ENCODE measurements around the gene SLC16A9.

Gene SLC16A9

DNA sequence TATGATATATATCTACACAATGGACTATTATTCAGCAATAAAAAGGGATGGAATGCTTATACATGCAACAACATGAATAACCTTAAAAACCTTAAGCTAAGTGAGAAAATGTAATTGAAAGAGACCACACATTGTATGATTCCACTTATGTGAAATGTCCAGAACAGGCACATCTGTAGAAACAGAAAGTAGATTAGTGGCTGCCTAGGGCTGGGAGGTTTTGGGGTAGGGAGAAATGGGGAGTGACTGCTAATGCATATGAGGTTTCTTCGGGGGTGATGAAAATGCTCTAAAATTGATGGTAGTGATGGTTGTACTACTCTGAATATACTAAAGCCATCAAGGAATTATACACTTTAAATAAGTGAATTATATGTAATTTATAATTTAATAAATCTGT lies 14.7 kb downstream of the SLC16A9 start:
- no peak overlapping the region for H3K4me2 ChIP-seq (ENCODE audit: low read length, poor library complexity, severe bottlenecking)
- H3K9me3 ChIP-seq (ENCODE audit: control insufficient read depth, low read length) = no peaks in the 10 kb centered on the region
- no peak overlapping the region for H4K8ac ChIP-seq (ENCODE audit: low read length)
- peaks cover 4 to 14% of the 10 kb centered on the region in 2 experiments for H3K27me3 ChIP-seq (ENCODE audit: control insufficient read depth in 1 of 2, insufficient read depth in 1 of 2, low read length in 2 of 2)
- no peaks in the 10 kb centered on the region for H3K36me3 ChIP-seq (ENCODE audit: control insufficient read depth in 1 of 2, insufficient read depth in 2 of 2, low read depth in 1 of 2, low read length in 2 of 2)
- H3K14ac ChIP-seq (ENCODE audit: low read length in 2 of 2) = no peak overlapping the region
- H3K79me1 ChIP-seq (replicated peaks; ENCODE audit: low read length, poor library complexity, severe bottlenecking) = no peaks in the 10 kb centered on the region
- H3K4me1 ChIP-seq (ENCODE audit: control insufficient read depth, insufficient read depth, low read depth, low read length) = no peaks in the 10 kb centered on the region
- H2BK12ac ChIP-seq (ENCODE audit: low read length in 2 of 2) = no peak overlapping the region
- no CpG with 5 or more reads among the region's 1 CpG for WGBS
- H2BK5ac ChIP-seq (ENCODE audit: low read depth, low read length, poor library complexity, severe bottlenecking) = no peak overlapping the region
- no peak overlapping the region for H2BK120ac ChIP-seq (ENCODE audit: low read depth, low read length)
- H2AK5ac ChIP-seq (ENCODE audit: low read length, severe bottlenecking) = no peak overlapping the region
- no peak overlapping the region for H3K4ac ChIP-seq (ENCODE audit: low read depth in 1 of 2, low read length in 2 of 2)
- H3K23ac ChIP-seq (ENCODE audit: low read length in 2 of 2) = no peak overlapping the region
- H2BK15ac ChIP-seq (ENCODE audit: low read depth, poor library complexity, severe bottlenecking) = no peak overlapping the region
- no peak overlapping the region for H3K18ac ChIP-seq (ENCODE audit: low read depth in 1 of 2, low read length in 2 of 2)
- H4K91ac ChIP-seq (ENCODE audit: low read length) = no peak overlapping the region
- H3K4me3 ChIP-seq (ENCODE audit: insufficient read depth in 1 of 2, low read depth in 1 of 2, low read length in 2 of 2) = no peak overlapping the region
- H2AFZ ChIP-seq (ENCODE audit: low read depth, low read length) = no peak overlapping the region
- H3K27ac ChIP-seq (ENCODE audit: low read length, poor library complexity, severe bottlenecking) = no peak overlapping the region
- H3K9ac ChIP-seq (ENCODE audit: low read length) = no peak overlapping the region
- DNase-seq = no peak

DNA sequence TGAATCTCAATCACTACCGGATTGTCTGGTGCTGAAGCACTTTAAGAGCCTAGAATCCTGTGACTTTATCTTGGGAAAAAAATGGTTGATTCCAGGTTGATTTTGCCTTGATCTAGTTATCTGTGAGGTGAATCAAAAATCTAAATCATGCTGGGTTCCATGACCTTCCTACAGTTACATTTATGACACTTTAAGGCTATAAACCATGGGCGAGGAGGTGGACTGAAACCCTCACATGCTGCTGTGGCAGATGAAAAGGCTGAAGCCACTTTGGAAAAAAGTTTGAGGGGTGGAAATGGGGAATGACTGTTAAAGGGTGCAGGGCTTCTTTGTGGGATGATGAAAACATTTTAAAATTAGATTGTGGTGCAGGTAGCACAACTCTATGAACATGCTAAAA lies 17.5 kb downstream of the SLC16A9 start:
- no peak overlapping the region for H3K4me2 ChIP-seq (ENCODE audit: low read length, poor library complexity, severe bottlenecking)
- no peaks in the 10 kb centered on the region for H3K36me3 ChIP-seq (ENCODE audit: control insufficient read depth in 1 of 2, insufficient read depth in 2 of 2, low read depth in 1 of 2, low read length in 2 of 2)
- no peak overlapping the region for H3K27ac ChIP-seq (ENCODE audit: low read length, poor library complexity, severe bottlenecking)
- no peak overlapping the region for H2BK5ac ChIP-seq (ENCODE audit: low read depth, low read length, poor library complexity, severe bottlenecking)
- no peak overlapping the region for H4K91ac ChIP-seq (ENCODE audit: low read length)
- DNase-seq = no peak
- H3K4me3 ChIP-seq (ENCODE audit: insufficient read depth in 1 of 2, low read depth in 1 of 2, low read length in 2 of 2) = no peak overlapping the region
- no peak overlapping the region for H4K8ac ChIP-seq (ENCODE audit: low read length)
- no peak overlapping the region for H2BK120ac ChIP-seq (ENCODE audit: low read depth, low read length)
- no peaks in the 10 kb centered on the region for H3K27me3 ChIP-seq (ENCODE audit: control insufficient read depth in 1 of 2, insufficient read depth in 1 of 2, low read length in 2 of 2)
- H2BK15ac ChIP-seq (ENCODE audit: low read depth, poor library complexity, severe bottlenecking) = no peak overlapping the region
- H2AFZ ChIP-seq (ENCODE audit: low read depth, low read length) = no peak overlapping the region
- H3K9me3 ChIP-seq (ENCODE audit: control insufficient read depth, low read length) = no peaks in the 10 kb centered on the region
- no peak overlapping the region for H3K4ac ChIP-seq (ENCODE audit: low read depth in 1 of 2, low read length in 2 of 2)
- no peak overlapping the region for H3K9ac ChIP-seq (ENCODE audit: low read length)
- 93% methylated on average over 2 of the region's 2 CpGs for WGBS
- no peak overlapping the region for H3K14ac ChIP-seq (ENCODE audit: low read length in 2 of 2)
- no peaks in the 10 kb centered on the region for H3K4me1 ChIP-seq (ENCODE audit: control insufficient read depth, insufficient read depth, low read depth, low read length)
- H3K79me1 ChIP-seq (replicated peaks; ENCODE audit: low read length, poor library complexity, severe bottlenecking) = no peaks in the 10 kb centered on the region
- no peak overlapping the region for H3K23ac ChIP-seq (ENCODE audit: low read length in 2 of 2)
- no peak overlapping the region for H2BK12ac ChIP-seq (ENCODE audit: low read length in 2 of 2)
- H3K18ac ChIP-seq (ENCODE audit: low read depth in 1 of 2, low read length in 2 of 2) = no peak overlapping the region
- no peak overlapping the region for H2AK5ac ChIP-seq (ENCODE audit: low read length, severe bottlenecking)

DNA sequence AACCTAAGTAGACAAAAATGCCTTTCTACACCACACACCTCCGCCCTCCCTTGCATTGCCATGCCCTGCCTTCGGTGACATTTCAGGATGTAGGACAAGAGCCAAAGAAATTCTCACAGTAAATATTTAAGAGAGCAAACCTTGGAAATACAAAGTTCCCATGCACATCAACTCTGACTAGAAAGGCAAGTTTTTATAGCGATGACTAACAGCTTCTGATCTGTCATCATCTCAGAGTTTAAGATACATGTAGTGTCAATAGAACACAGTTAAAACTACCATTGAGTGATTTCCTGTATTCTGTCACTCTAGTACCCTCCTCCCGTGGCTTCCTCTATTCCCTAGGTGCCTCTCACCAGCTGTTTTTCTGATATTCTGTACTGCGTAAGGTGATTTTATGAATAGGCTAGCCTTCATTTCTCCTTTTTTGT lies 20.7 kb downstream of the SLC16A9 start:
- no peak overlapping the region for H2BK15ac ChIP-seq (ENCODE audit: low read depth, poor library complexity, severe bottlenecking)
- H3K4me2 ChIP-seq (ENCODE audit: low read length, poor library complexity, severe bottlenecking) = no peak overlapping the region
- H3K79me1 ChIP-seq (replicated peaks; ENCODE audit: low read length, poor library complexity, severe bottlenecking) = no peaks in the 10 kb centered on the region
- H3K4me1 ChIP-seq (ENCODE audit: control insufficient read depth, insufficient read depth, low read depth, low read length) = no peaks in the 10 kb centered on the region
- H3K27ac ChIP-seq (ENCODE audit: low read length, poor library complexity, severe bottlenecking) = no peak overlapping the region
- H3K36me3 ChIP-seq (ENCODE audit: control insufficient read depth in 1 of 2, insufficient read depth in 2 of 2, low read depth in 1 of 2, low read length in 2 of 2) = no peaks in the 10 kb centered on the region
- no peak for DNase-seq
- H2AK5ac ChIP-seq (ENCODE audit: low read length, severe bottlenecking) = no peak overlapping the region
- H4K8ac ChIP-seq (ENCODE audit: low read length) = no peak overlapping the region
- no peaks in the 10 kb centered on the region for H3K9me3 ChIP-seq (ENCODE audit: control insufficient read depth, low read length)
- 93% methylated on average over 5 of the region's 5 CpGs for WGBS
- no peak overlapping the region for H2AFZ ChIP-seq (ENCODE audit: low read depth, low read length)
- H3K4me3 ChIP-seq (ENCODE audit: insufficient read depth in 1 of 2, low read depth in 1 of 2, low read length in 2 of 2) = no peak overlapping the region
- H3K27me3 ChIP-seq (ENCODE audit: control insufficient read depth in 1 of 2, insufficient read depth in 1 of 2, low read length in 2 of 2) = no peaks in the 10 kb centered on the region
- H2BK120ac ChIP-seq (ENCODE audit: low read depth, low read length) = no peak overlapping the region
- no peak overlapping the region for H2BK12ac ChIP-seq (ENCODE audit: low read length in 2 of 2)
- no peak overlapping the region for H2BK5ac ChIP-seq (ENCODE audit: low read depth, low read length, poor library complexity, severe bottlenecking)
- no peak overlapping the region for H3K23ac ChIP-seq (ENCODE audit: low read length in 2 of 2)
- no peak overlapping the region for H3K14ac ChIP-seq (ENCODE audit: low read length in 2 of 2)
- no peak overlapping the region for H3K18ac ChIP-seq (ENCODE audit: low read depth in 1 of 2, low read length in 2 of 2)
- H4K91ac ChIP-seq (ENCODE audit: low read length) = no peak overlapping the region
- H3K9ac ChIP-seq (ENCODE audit: low read length) = no peak overlapping the region
- H3K4ac ChIP-seq (ENCODE audit: low read depth in 1 of 2, low read length in 2 of 2) = no peak overlapping the region

DNA sequence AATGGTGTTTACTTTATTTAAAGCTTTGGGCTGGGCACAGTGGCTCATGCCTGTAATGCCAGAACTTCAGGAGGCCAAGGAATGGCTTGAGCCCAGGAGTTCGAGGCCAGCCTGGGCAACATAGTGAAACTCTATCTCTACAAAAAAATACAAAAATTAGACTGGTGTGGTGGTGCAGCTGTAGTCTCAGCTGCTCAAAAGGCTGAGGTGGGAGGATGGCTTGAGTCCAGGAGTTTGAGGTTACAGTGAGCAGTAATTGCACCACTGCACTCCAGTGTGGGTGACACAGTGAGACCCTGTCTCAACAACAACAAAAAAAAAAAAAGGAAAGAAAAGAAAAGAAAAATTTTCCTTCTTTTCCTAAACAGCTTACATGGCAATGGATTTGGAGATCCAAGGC lies 22.0 kb downstream of the SLC16A9 start:
- Histone ChIP-seq H3K9me3 (ENCODE audit: control insufficient read depth, low read length) (no peaks in the 10 kb centered on the region), H2BK12ac (ENCODE audit: low read length in 2 of 2) (no peak overlapping the region), H3K14ac (ENCODE audit: low read length in 2 of 2) (no peak overlapping the region), H3K79me1 (replicated peaks; ENCODE audit: low read length, poor library complexity, severe bottlenecking) (no peaks in the 10 kb centered on the region), H3K27me3 (ENCODE audit: control insufficient read depth in 1 of 2, insufficient read depth in 1 of 2, low read length in 2 of 2) (no peaks in the 10 kb centered on the region), H4K8ac (ENCODE audit: low read length) (no peak overlapping the region), H2AK5ac (ENCODE audit: low read length, severe bottlenecking) (no peak overlapping the region), H2BK15ac (ENCODE audit: low read depth, poor library complexity, severe bottlenecking) (no peak overlapping the region), H2BK5ac (ENCODE audit: low read depth, low read length, poor library complexity, severe bottlenecking) (no peak overlapping the region), H3K9ac (ENCODE audit: low read length) (no peak overlapping the region), H4K91ac (ENCODE audit: low read length) (no peak overlapping the region), H3K36me3 (ENCODE audit: control insufficient read depth in 1 of 2, insufficient read depth in 2 of 2, low read depth in 1 of 2, low read length in 2 of 2) (no peaks in the 10 kb centered on the region), H3K4me1 (ENCODE audit: control insufficient read depth, insufficient read depth, low read depth, low read length) (no peaks in the 10 kb centered on the region), H3K27ac (ENCODE audit: low read length, poor library complexity, severe bottlenecking) (no peak overlapping the region), H2AFZ (ENCODE audit: low read depth, low read length) (no peak overlapping the region), H2BK120ac (ENCODE audit: low read depth, low read length) (no peak overlapping the region), H3K18ac (ENCODE audit: low read depth in 1 of 2, low read length in 2 of 2) (no peak overlapping the region), H3K4me2 (ENCODE audit: low read length, poor library complexity, severe bottlenecking) (no peak overlapping the region), H3K4me3 (ENCODE audit: insufficient read depth in 1 of 2, low read depth in 1 of 2, low read length in 2 of 2) (no peak overlapping the region), H3K23ac (ENCODE audit: low read length in 2 of 2) (no peak overlapping the region), H3K4ac (ENCODE audit: low read depth in 1 of 2, low read length in 2 of 2) (no peak overlapping the region)
- no peak for DNase-seq
- WGBS = no CpG with 5 or more reads among the region's 1 CpG

Measured in mesenchymal stem cell (in vitro differentiated cells and primary cell).